Measurements from ENCODE around the gene NLRC3.
A peak's percentile ranks its signal among the peaks of the same experiment; 100 is the strongest.

The NLRC3 gene

DNA sequence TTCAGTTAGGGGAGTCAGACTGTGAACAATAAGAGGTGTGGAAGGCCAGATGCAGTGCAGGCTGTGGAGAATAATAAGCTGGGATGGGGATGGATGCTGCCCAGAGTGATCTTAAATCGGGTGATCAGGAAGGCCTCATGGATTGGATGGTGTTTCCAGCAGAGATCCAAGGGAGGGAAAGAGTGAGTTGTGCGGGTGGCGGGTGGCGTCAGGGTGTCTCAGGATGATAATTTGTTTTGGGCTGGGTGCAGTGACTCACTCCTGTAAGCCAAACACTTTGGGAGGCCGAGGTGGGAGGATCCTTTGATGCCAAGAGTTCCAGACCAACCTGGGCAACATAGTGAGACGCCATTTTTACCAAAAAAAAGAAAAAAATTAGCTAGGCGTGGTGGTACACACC is 68.5 kb downstream of the NLRC3 start:
- DNase-seq = no peak

DNA sequence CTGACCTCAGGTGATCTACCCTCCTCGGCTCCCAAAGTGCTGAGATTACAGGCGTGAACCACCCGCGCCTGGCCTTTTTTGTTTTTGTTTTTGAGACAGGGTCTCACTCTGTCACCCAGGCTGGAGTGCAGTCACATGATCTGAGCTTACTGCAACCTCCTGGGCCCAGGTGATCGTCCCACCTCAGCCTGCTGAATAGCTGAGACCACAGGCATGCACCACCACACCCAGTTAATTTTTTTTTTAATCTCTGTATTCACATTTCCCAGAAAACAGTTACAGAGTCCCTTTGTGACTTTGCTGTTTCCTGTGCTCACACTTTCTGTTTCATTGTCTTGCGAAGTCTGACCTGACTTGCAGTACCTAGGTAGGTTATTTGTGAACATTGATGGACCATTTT is 73.7 kb downstream of the NLRC3 start:
- DNase-seq = peak; percentile 36 to 54

DNA sequence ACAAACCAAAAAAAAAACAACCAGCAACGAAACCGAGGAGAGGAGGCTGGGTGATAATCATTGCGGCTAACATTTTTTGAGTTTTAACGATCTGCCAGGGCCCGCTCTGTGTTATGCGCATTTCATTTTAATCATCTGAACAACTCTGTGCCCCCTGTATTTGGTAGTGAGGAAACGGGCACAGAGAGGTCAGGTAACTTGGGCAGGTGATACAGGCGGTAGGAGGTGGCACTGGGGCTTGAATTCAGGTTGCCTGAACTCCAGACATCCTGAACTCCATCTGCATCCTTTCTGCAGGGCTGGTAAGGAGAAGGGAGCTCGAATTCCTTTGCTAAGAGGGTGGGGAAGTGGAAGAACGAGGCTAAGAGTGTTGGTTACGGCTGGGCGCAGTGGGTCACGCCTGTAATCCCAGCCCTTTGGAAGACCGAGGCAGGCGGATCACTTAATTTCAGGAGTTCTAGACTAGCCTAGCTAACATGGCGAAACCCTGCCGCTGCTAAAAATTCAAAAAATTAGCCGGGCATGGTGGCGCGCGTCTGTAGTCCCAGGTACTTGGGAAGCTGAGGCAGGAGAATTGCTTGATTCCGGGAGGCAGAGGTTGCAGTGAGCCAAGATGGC is 75.3 kb downstream of the NLRC3 start:
- DNase-seq = no peak

DNA sequence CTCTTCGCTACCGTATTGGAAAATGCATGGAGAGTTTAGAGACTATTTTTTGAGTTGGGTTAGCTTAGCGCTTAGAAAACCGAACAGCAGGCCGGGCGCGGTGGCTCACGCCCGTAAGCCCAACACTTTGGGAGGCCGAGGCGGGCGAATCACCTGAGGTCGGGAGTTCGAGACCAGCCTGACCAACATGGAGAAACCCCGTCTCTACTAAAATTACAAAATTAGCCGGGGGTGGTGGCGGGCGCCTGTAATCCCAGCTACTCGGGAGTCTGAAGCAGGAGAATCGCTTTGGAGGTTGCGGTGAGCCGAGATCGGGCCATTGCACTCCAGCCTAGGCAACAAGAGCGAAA is 75.8 kb downstream of the NLRC3 start:
- peak; percentile 21 to 31 for DNase-seq

DNA sequence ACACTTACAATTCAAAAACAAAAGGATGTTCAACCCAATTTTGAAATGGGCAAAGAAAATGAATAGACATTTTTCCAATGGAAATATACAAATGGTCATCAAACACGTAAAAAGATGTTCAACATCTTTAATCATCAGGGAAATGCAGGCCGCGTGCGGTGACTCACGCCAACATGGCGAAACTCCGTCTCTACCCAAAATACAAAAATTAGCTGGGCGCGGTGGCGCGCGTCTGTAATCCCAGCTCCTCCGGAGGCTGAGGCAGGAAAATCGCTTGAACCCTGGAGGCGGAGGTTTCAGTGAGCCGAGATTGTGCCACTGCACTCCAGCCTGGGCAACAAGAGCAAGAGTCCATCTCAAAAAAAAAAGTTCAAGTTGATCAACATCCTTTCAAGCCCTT is 78.2 kb downstream of the NLRC3 start:
- DNase-seq = no peak

DNA sequence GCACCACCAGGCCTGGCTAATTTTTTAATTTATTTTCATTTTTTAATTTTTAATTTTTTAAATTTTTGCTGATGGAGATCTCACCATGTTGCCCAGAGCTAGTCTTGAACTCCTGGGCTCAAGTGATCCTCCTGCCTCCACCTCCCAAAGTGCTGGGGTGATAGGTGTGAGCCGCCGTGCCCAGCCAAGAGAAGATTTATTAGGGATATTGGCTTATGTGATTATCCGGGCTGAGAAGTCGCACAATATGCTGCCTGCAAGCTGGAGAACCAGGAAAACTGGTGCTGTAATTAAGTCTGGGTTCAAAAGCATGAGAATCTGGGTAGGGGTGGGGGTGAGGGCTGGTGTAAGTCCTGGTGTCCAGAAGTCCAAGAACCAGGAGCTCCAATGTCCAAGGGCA is 79.4 kb downstream of the NLRC3 start:
- no peak for DNase-seq

DNA sequence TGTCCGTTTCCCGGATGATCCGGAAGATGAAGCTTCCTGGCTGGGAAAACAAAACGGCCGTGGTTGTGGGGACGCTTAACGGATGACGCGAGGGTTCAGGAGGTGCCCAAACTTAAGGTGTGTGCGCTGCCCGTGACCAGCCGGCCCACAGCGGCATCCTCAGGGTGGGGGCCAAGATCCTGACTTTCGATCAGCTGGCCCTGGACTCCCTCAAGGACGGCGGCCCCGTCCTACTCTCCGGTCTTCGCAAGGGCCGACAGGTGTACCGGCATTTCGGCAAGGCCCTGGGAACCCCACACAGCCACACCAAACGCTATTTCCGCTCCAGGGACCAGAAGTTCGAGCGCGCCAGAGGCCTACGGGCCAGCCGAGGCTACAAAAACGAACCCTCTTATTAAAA is 80.8 kb downstream of the NLRC3 start:
- DNase-seq = no peak

DNA sequence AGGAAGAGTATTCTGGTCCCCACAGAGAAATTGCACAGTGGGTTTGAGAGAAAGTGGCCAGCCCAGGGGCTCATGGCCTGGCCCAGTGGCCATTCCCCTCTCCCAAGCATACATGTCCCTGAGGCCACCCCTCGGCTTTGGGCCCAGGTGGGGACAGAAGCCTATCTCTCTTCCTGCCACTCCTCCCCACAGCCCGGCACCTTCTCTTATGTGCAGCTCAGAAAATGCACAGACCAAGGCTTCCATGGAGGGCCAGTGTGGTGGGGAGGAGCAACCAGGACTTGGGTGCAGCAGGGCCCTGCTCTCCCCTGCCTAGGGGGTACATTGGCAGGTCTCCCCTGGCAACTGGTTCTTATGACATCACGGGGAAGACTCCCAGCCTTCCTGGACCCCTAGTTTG is 82.0 kb downstream of the NLRC3 start, which contains the start of gene C16orf90:
Gene C16orf90 (minus strand): TSS at position 314 of the 400 bp plus-strand sequence. CDS start 68 bp downstream, at position 246.
- no peak for DNase-seq

DNA sequence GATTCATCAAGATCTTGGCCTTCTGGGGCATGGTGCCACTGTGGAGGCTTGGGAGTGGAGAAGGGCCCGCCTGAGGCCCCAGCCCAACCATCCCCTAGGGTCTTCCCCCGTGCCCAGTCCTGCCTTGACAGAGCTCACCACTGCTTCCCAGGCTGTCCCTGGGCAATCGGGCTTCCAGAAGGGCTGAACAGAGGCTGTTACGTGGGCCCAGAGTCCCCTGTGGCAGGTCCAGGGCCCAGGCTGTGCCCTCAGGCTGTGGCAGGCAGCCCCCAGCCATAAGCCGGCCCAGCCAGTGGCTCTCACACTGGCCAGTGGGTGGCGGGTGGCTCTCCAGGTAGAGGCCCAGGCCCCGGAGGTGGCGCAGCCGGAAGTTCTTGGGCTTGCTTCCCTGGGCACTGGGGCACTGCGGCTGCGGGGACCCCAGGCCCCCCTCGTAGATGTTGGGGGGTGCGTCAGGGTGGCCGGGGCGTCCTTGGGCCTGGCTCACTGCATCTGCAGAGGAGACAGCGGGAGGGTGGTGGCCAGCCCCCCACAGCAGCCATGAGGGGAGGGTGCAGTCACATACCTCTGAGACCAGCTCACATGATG is 82.7 kb downstream of the NLRC3 start:
- no peak for DNase-seq

DNA sequence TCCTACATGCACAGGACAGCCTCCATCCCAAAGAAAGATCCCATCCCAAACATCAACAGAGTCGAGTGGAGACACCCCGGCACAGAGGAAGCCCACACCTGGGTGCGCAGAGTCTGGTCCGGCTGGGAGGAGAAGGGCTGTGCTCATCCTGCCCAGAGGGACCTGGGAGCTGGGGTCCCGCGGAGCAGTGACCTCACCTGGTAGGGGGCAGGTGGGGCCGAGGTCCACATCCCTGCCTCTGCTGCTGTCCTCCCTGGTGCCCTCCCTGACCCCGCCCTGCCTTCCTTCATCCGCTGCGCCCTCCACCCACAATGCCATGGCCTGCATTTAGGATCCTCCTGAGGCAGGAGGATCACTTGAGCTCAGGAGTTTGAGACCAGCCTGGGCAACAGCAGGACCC is 84.8 kb downstream of the NLRC3 start:
- no peak for DNase-seq

DNA sequence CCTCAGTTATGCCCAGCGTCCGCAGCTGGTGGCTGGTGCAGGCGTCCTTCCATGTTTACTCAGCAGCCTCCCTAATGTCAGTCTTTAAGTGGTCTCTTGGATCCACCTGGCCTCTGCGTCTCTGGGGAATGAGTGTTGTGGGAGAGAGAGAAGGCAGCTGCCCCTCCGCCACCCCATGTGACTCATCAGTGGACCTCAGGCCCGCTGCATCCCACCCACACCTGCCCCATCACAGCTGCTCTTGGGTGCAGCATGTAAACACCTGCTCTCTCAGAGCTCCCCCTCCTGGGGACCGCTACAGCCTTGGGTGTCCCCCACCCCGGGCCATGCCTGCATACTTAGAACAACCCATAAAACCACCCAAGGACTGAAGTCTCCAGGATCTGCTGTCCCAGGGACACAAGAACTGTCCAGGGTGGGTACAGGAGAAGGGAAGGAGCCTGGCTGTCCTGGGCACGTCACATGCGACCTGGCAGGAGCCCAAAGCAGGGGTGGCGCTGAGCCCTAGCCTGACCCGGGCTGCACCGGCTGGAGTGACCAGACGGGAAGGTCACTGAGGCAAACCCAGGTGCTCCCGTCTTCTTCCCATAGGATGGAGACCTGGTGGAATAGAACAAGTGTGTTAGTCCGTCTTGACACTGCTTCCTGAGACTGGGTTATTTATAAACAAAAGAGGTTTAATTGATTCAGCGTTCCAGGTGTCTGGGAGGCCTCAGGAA is 86.1 kb downstream of the NLRC3 start:
- DNase-seq = no peak
